Ovary (tissue), 9 donors: Measurements from ENCODE around the gene SRD5A3. TPM values are rescaled to one million over a fixed set of nuclear protein-coding genes. Genes with fewer than 3 reads are reported as not detected.

Source experiments
- DNase-seq, 5 donors: peaks; one replicate each; pipeline ENCODE4 v3.0.0-alpha.2; 2019 to 2020
- H3K27ac ChIP-seq, 2 donors: fragments of 200-600 bp; one replicate each; pipeline versions ENCODE4 v1.5.1 to v1.8.0; 2019 to 2022
- H3K27me3 ChIP-seq: fragments of 200-600 bp; one replicate; pipeline ENCODE4 v1.8.0; 2022
- H3K36me3 ChIP-seq: fragments of 200-600 bp; sonication (generic); one replicate; pipeline ENCODE4 v1.5.1; 2019
- H3K4me1 ChIP-seq: one replicate; pipeline ENCODE4 v1.8.1; 2013; ENCODE audit warnings: mild to moderate bottlenecking, moderate library complexity; ENCODE audit not compliant: insufficient read depth
- H3K4me3 ChIP-seq: fragments of 200-600 bp; sonication (generic); one replicate; pipeline ENCODE4 v1.5.1; 2017
- H3K9me3 ChIP-seq, 2 donors: fragments of 200-600 bp in 1 of 2; sonication (generic) in 1 of 2; one replicate each; pipeline versions ENCODE4 v1.5.1 to v1.8.1; 2013 to 2019; ENCODE audit warnings: mild to moderate bottlenecking in 1 of 2, moderate library complexity in 1 of 2
- CTCF ChIP-seq, 3 donors: fragments of 450-650 bp in 2 of 3; fragments of 200-600 bp in 1 of 3; IDR thresholded peaks; one replicate each; pipeline versions ENCODE4 v1.5.1 to v1.8.0; 2016 to 2022; ENCODE audit warnings: antibody characterized with exemption in 3 of 3, mild to moderate bottlenecking in 1 of 3
- EP300 ChIP-seq: sonication (generic); formaldehyde crosslinking; IDR thresholded peaks from one replicate; pipeline ENCODE4 v1.6.1; 2017; ENCODE audit warnings: antibody characterized with exemption
- POLR2A ChIP-seq: fragments of 450-650 bp; IDR thresholded peaks from one replicate; pipeline ENCODE4 v1.6.1; 2017; ENCODE audit warnings: antibody characterized with exemption, mild to moderate bottlenecking, moderate library complexity
- WGBS, 3 donors: extraction: QIAGEN DNeasy Blood & Tissue Kit in 1 of 3; methylation state at CpG; one replicate each; pipeline versions ENCODE4 v1.1.5 to v1.1.7; 2013 to 2017; 5-methylcytosine and 5-hydroxymethylcytosine counted together
- intact Hi-C, 4 donors: fragments of 100-400 bp; cut with DNase I; formaldehyde crosslinking; loops; one replicate each; pipeline versions ENCODE4 v1.11.0 to v1.15.1; 2022 to 2023
- polyA plus RNA-seq, 2 donors: library from polyadenylated mRNA; stranded (reverse); fragments of 200-250 nt in 1 of 2; fragments of 350-450 nt in 1 of 2; fragmentation: Illumina TruSeq in 1 of 2; extraction: RNeasy Lipid Tissue Mini Kit (QIAGEN cat#74804) in 1 of 2; gene quantifications; one replicate each; pipeline ENCODE4 v1.2.3, GENCODE V29; 2013 to 2014
- total RNA-seq, 7 donors: library from RNA; depleted of rRNA in 2 of 7; stranded (reverse); fragments of >200 nt in 2 of 7; fragmentation: NEBNext Ultra II Directional in 3 of 7; extraction: Animal tissue kit (Norgen Biotek cat#: 25700) in 3 of 7; gene quantifications; one replicate each; pipeline versions ENCODE4 v1.1.0 to v1.2.4, GENCODE V29; 2016 to 2023
- donor health status: DM: no; HTN: no; CAD: no; lungs with moderate emphysema.
- donor health status: DM: no; HTN: no; CAD: no.
- donor health status: Bipolar disorder and iron deficiency.
- donor health status: DM: yes; HTN: yes; CAD: no.
- donor health status: DM: no; HTN: no; CAD: no.
- donor health status: DM: yes; HTN: yes; CAD: no.

The SRD5A3 gene
- total and polyA plus RNA-seq, 9 donors = 1.2 to 12.3 (median 2.9) TPM

- Histone ChIP-seq H3K4me3 (no peak overlapping the region), H3K9me3 (no peaks in the 10 kb centered on the region), H3K36me3 (no peaks in the 10 kb centered on the region), H3K27me3 (no peaks in the 10 kb centered on the region), H3K27ac (no peak overlapping the region), H3K4me1 (peaks cover 3% of the 10 kb centered on the region)
- intact Hi-C loops = no loop called here
- no peak for DNase-seq
- TF ChIP-seq CTCF (IDR thresholded peaks at IDR 0.05) = no peak
- no peak for TF ChIP-seq POLR2A
- no peak for TF ChIP-seq EP300
- 87 to 96% (median 91%) methylated on average over 9 of the region's 9 CpGs for WGBS, 3 donors
These were observed 18.8 kb downstream of the SRD5A3 start for GRCh38 chr4:55364691-55365344.

DNA sequence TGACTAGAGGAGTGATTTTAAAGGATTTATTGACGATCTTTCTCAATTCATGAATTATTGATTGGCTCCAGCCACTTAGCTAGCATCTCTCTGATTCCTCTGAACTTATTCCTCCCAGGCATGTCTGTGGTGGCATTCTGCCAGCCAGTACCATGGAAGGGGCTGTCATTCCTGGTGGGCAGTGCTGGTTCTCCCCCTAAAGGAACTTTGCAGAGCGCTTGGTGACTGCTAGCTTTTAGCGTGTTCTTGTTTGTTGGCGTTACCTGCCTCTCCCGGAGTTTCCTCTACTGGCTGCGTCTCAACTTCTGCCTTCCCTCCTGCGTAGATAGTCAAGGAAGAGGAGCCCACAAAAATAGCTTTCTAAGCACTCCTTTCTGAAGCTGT lies 19.3 kb downstream of the SRD5A3 start:
- intact Hi-C loops = no loop called here
- Histone ChIP-seq H3K27ac (no peak overlapping the region), H3K4me3 (no peak overlapping the region), H3K9me3 (no peaks in the 10 kb centered on the region), H3K4me1 (peaks cover 3% of the 10 kb centered on the region), H3K27me3 (no peaks in the 10 kb centered on the region), H3K36me3 (no peaks in the 10 kb centered on the region)
- 87 to 97% (median 95%) methylated on average over 7 of the region's 7 CpGs for WGBS, 3 donors
- TF ChIP-seq CTCF (IDR thresholded peaks at IDR 0.05) = no peak
- TF ChIP-seq EP300 = no peak
- TF ChIP-seq POLR2A = no peak
- no peak for DNase-seq

DNA sequence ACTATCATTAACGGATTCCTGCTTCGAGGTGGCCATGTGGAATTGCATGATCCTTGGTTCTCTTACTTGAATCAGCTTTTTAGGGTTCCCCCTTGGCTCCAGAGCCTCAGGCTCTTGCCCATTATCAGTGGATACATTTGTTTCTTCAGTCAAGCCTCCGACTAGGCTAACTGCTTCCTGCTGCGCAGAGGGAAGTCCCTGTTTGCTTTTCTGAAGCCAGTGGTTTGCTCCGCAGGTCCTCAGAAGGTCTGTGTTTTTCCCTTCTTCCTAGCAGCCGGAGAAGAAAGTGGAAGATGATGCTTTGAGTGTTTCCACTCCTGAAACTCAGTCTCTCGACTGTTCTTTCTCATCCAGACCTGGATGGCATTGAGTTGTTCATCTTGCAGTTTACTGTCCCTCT lies 20.6 kb downstream of the SRD5A3 start:
- H3K4me1 ChIP-seq = peaks cover 3% of the 10 kb centered on the region
- TF ChIP-seq POLR2A (no peak), EP300 (no peak), CTCF (IDR thresholded peaks at IDR 0.05) (no peak)
- no peaks in the 10 kb centered on the region for H3K9me3 ChIP-seq
- intact Hi-C loops = no loop called here
- H3K36me3 ChIP-seq = no peaks in the 10 kb centered on the region
- H3K27me3 ChIP-seq = no peaks in the 10 kb centered on the region
- no peak for DNase-seq
- no peak overlapping the region for H3K27ac ChIP-seq
- WGBS, 3 donors = 91 to 92% (median 92%) methylated on average over 7 of the region's 7 CpGs
- no peak overlapping the region for H3K4me3 ChIP-seq

DNA sequence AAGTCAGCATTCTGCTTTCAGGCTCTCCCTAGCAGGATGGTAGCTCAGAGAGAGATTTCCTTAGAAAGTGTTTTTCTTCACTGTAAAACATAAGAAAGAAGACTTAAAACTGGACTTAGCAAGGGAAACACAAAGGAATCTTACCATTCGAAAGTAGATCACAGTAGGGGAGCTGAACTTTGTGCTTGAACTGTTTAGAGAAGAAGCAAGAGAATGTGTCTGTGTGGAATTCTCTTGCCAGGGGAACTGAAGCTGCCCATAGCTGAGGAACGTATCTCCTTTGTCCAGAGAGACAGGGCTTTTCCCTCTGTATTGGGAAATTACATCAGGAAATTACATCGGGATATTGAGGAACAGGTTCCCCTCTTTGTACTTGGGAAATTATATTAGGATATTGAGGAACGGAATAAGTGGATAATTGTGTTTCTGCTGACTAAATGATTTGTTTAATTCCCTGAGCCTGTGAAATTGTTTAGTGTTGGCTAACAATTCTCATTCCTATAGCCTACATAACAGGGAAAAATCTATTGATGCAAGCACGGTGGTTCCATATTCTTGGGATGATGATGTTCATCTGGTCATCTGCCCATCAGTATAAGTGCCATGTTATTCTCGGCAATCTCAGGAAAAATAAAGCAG lies 21.2 kb downstream of the SRD5A3 start:
- H3K4me1 ChIP-seq = peaks cover 3% of the 10 kb centered on the region
- no peaks in the 10 kb centered on the region for H3K36me3 ChIP-seq
- TF ChIP-seq EP300 (no peak), POLR2A (no peak), CTCF (IDR thresholded peaks at IDR 0.05) (no peak)
- H3K27ac ChIP-seq = no peak overlapping the region
- DNase-seq = no peak
- WGBS, 3 donors = 86 to 93% (median 87%) methylated on average over 6 of the region's 6 CpGs
- H3K4me3 ChIP-seq = no peak overlapping the region
- intact Hi-C loops = no loop called here
- no peaks in the 10 kb centered on the region for H3K9me3 ChIP-seq
- no peaks in the 10 kb centered on the region for H3K27me3 ChIP-seq
